Thyroid gland (tissue), 4 donors: Measurements from ENCODE around the gene NOXA1. TPM values are rescaled to one million over a fixed set of nuclear protein-coding genes. Genes with fewer than 3 reads are reported as not detected.

Source experiments
- DNase-seq, 2 donors: peaks; one replicate each; pipeline ENCODE4 v3.0.0-alpha.2; 2019
- H3K27ac ChIP-seq, 3 donors: fragments of 200-600 bp; sonication (generic); 1 replicate in 2 of 3; 2 replicates in 1 of 3; pipeline ENCODE4 v1.5.1; 2016 to 2019; ENCODE audit warnings: mild to moderate bottlenecking in 1 of 3, moderate library complexity in 1 of 3
- H3K27me3 ChIP-seq: fragments of 200-600 bp; sonication (generic); one replicate; pipeline ENCODE4 v1.5.1; 2019
- H3K36me3 ChIP-seq, 2 donors: fragments of 200-600 bp; sonication (generic); one replicate each; pipeline ENCODE4 v1.5.1; 2016 to 2019
- H3K4me1 ChIP-seq, 2 donors: fragments of 200-600 bp; sonication (generic); one replicate each; pipeline ENCODE4 v1.5.1; 2017 to 2019
- H3K4me3 ChIP-seq, 3 donors: fragments of 200-600 bp; sonication (generic); replicated peaks in 1 of 3; 1 replicate in 2 of 3; 2 replicates in 1 of 3; pipeline ENCODE4 v1.5.1; 2016; ENCODE audit warnings: mild to moderate bottlenecking in 1 of 3
- H3K9me3 ChIP-seq: fragments of 200-600 bp; sonication (generic); one replicate; pipeline ENCODE4 v1.5.1; 2017
- POLR2A ChIP-seq, 2 donors: fragments of 450-650 bp; IDR thresholded peaks; one replicate each; pipeline ENCODE4 v1.6.1; 2017; ENCODE audit warnings: antibody characterized with exemption in 2 of 2, mild to moderate bottlenecking in 2 of 2, moderate library complexity in 1 of 2
- WGBS, 2 donors: methylation state at CpG; one replicate each; pipeline ENCODE4 v1.1.5; 2017; 5-methylcytosine and 5-hydroxymethylcytosine counted together
- intact Hi-C: fragments of 100-400 bp; cut with DNase I; formaldehyde crosslinking; loops from one replicate; pipeline ENCODE4 v1.15.1; 2023
- total RNA-seq, 4 donors: library from RNA; depleted of rRNA; stranded (reverse); fragments of >200 nt; gene quantifications; one replicate each; pipeline ENCODE4 v1.2.3, GENCODE V29; 2016
- TF ChIP-seq, protein P1 (sequence below), 6 experiments: fragments of 200-600 bp in 3 of 6; fragments of 450-650 bp in 3 of 6; sonication (generic) in 3 of 6; IDR thresholded peaks; one replicate each; pipeline ENCODE4 v1.5.1; 2016 to 2019; ENCODE audit warnings: antibody characterized with exemption in 6 of 6, mild to moderate bottlenecking in 2 of 6, inconsistent platforms in 1 of 6, moderate library complexity in 1 of 6

Gene NOXA1
- total RNA-seq, 4 donors from 2014 or later, result 5.4 to 16.6 (median 10.0) TPM

DNA sequence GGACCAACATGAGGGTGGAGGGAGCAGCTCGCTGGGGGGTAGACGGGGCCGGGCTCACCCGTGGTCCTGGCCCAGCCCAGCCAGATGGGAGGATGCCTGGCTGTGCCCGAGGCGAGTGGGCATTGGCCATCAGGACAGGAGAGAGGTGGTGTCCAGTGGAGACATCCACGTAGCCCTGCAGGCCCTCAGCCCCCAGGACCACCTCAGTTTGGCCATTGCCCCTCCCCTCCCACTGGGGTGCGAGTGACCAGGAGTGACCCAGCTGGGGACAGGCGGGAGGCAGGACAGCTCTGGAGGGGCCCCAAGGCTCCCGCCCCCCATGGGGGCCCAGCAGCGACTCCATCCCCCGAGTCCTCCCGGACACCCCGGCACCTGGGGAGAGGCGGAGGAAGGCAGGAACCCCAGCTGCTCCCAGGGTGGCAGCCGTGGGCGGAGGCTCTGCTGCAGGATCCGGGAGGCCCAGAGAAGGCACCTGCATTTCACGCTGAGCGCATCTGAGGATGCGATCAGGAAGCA is 8.3 kb downstream of the NOXA1 start:
- DNase-seq, result no peak
- Histone ChIP-seq H3K4me3 (no peak overlapping the region), H3K4me1 (peaks cover 0 to 10% of the 10 kb centered on the region in 2 donors), H3K9me3 (no peaks in the 10 kb centered on the region), H3K27me3 (no peaks in the 10 kb centered on the region), H3K36me3 (no peaks in the 10 kb centered on the region), H3K27ac (no peak overlapping the region)
- TF ChIP-seq, protein P1, sequence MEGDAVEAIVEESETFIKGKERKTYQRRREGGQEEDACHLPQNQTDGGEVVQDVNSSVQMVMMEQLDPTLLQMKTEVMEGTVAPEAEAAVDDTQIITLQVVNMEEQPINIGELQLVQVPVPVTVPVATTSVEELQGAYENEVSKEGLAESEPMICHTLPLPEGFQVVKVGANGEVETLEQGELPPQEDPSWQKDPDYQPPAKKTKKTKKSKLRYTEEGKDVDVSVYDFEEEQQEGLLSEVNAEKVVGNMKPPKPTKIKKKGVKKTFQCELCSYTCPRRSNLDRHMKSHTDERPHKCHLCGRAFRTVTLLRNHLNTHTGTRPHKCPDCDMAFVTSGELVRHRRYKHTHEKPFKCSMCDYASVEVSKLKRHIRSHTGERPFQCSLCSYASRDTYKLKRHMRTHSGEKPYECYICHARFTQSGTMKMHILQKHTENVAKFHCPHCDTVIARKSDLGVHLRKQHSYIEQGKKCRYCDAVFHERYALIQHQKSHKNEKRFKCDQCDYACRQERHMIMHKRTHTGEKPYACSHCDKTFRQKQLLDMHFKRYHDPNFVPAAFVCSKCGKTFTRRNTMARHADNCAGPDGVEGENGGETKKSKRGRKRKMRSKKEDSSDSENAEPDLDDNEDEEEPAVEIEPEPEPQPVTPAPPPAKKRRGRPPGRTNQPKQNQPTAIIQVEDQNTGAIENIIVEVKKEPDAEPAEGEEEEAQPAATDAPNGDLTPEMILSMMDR (IDR thresholded peaks at IDR 0.05), result no peak
- no peak for TF ChIP-seq POLR2A (IDR thresholded peaks at IDR 0.05)
- 77 to 86% methylated on average over 5 to 10 of the region's 21 CpGs for WGBS, 2 donors
- intact Hi-C loops, result no loop called here

DNA sequence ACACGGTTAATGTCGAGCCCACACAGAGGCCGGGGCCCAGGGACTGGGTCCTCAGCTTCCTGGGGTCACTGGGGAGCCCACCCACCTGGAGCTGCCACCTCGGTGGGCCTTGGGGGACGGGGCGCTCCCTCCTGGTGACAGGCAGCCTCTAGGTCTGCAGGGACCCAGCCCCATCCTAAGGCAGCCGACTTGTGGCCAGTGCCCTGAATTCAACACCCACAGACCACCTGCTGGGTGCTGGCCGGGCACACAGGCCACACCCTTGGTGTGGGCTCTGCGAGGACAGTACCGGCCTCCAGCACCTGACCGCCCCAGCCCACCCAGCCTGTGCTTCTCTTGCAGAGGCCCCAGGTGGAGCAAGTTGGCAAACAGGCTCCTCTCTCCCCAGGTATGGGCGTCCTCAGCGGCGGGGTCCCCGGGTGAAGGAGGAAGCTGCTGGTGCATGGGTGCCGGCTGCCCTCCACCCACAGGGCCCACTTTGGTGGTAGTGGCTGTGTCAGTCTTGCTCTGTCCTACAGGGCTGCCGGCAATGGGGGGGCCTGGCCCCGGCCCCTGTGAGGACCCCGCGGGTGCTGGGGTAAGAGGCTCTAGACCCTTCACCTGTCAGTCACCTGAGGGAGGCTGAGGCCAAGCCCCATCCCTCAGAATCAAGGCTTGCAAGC is 9.6 kb downstream of the NOXA1 start:
- no peak overlapping the region for H3K4me3 ChIP-seq
- H3K36me3 ChIP-seq, result no peaks in the 10 kb centered on the region
- no peak for DNase-seq
- 70 to 86% methylated on average over 4 to 16 of the region's 20 CpGs for WGBS, 2 donors
- H3K27ac ChIP-seq, result no peak overlapping the region
- no peaks in the 10 kb centered on the region for H3K9me3 ChIP-seq
- no peaks in the 10 kb centered on the region for H3K27me3 ChIP-seq
- no peak for TF ChIP-seq POLR2A (IDR thresholded peaks at IDR 0.05)
- TF ChIP-seq, protein P1 (IDR thresholded peaks at IDR 0.05), result no peak
- intact Hi-C loops, result no loop called here
- peaks cover 0 to 23% of the 10 kb centered on the region in 2 donors for H3K4me1 ChIP-seq

DNA sequence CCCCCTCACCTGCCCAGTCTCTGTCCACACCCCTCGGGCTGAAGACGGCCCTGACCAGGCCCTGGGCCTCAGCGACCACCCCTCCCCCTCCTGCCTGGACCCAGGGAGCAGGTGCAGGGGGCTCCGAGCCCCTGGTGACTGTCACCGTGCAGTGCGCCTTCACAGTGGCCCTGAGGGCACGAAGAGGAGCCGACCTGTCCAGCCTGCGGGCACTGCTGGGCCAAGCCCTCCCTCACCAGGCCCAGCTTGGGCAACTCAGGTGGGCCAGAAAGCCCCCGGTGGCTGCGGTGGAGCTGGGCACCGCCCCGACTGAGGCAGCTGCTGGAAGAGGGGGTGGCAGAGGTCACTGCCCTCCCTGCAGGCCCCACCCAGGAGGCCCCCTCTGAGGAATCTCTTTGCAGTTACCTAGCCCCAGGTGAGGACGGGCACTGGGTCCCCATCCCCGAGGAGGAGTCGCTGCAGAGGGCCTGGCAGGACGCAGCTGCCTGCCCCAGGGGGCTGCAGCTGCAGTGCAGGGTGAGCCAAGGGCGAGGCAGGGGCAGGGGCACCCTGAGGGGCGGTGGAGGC is 10.2 kb downstream of the NOXA1 start:
- Histone ChIP-seq H3K4me3 (no peak overlapping the region), H3K36me3 (no peaks in the 10 kb centered on the region), H3K4me1 (peaks cover 0 to 27% of the 10 kb centered on the region in 2 donors), H3K27ac (no peak overlapping the region), H3K9me3 (no peaks in the 10 kb centered on the region), H3K27me3 (no peaks in the 10 kb centered on the region)
- TF ChIP-seq, protein P1 (IDR thresholded peaks at IDR 0.05), result no peak
- no peak for TF ChIP-seq POLR2A (IDR thresholded peaks at IDR 0.05)
- intact Hi-C loops, result no loop called here
- WGBS, 2 donors, result 80% methylated on average over 2 of the region's 19 CpGs; no CpG with 5 or more reads in 1 of the 2 donors
- DNase-seq, result no peak

DNA sequence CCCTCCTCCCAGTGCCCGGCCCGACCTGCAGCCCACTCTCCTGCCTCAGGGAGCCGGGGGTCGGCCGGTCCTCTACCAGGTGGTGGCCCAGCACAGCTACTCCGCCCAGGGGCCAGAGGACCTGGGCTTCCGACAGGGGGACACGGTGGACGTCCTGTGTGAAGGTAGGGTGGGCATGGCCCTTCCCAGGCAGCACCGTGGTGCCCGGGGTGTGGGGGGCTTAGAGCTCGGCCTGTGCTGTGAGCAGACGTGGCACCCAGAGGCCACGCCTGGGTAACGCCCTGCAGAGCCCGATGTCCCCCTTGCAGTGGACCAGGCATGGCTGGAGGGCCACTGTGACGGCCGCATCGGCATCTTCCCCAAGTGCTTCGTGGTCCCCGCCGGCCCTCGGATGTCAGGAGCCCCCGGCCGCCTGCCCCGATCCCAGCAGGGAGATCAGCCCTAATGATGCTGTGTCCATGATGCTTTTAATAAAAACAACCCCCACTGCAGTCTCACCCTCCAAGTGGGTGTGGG is 10.8 kb downstream of the NOXA1 start:
- WGBS, 2 donors, result 88 to 93% methylated on average over 3 to 9 of the region's 26 CpGs
- Histone ChIP-seq H3K9me3 (no peaks in the 10 kb centered on the region), H3K27me3 (no peaks in the 10 kb centered on the region), H3K4me1 (peaks cover 0 to 27% of the 10 kb centered on the region in 2 donors), H3K4me3 (no peak overlapping the region), H3K27ac (no peak overlapping the region), H3K36me3 (no peaks in the 10 kb centered on the region)
- intact Hi-C loops, result no loop called here
- no peak for TF ChIP-seq POLR2A (IDR thresholded peaks at IDR 0.05)
- TF ChIP-seq, protein P1 (IDR thresholded peaks at IDR 0.05), result no peak
- no peak for DNase-seq
